Parathyroid adenoma (tissue), 2 donors: ENCODE data around the gene MOGAT3.

Experiments
- H2AFZ ChIP-seq: fragments of 300-600 bp; sonication (generic); one replicate; pipeline ENCODE4 v1.7.0; 2017; ENCODE audit warnings: antibody characterized with exemption, mild to moderate bottlenecking
- H3K27ac ChIP-seq: fragments of 300-600 bp; sonication (generic); one replicate; pipeline ENCODE4 v1.7.0; 2017
- H3K27me3 ChIP-seq: fragments of 300-600 bp; sonication (generic); one replicate; pipeline ENCODE4 v1.7.0; 2017; ENCODE audit warnings: low read length; ENCODE audit not compliant: control insufficient read depth, insufficient read depth
- H3K36me3 ChIP-seq: fragments of 300-600 bp; sonication (generic); one replicate; pipeline ENCODE4 v1.7.0; 2017; ENCODE audit warnings: low read length; ENCODE audit not compliant: control insufficient read depth, insufficient read depth
- H3K4me1 ChIP-seq: fragments of 300-600 bp; sonication (generic); one replicate; pipeline ENCODE4 v1.7.0; 2017; ENCODE audit warnings: control low read depth
- H3K4me2 ChIP-seq: fragments of 300-600 bp; sonication (generic); one replicate; pipeline ENCODE4 v1.7.0; 2017; ENCODE audit warnings: low read length
- H3K4me3 ChIP-seq: fragments of 300-600 bp; sonication (generic); one replicate; pipeline ENCODE4 v1.7.0; 2017; ENCODE audit warnings: low read depth, low read length
- H3K79me2 ChIP-seq: fragments of 300-600 bp; sonication (generic); one replicate; pipeline ENCODE4 v1.7.0; 2017; ENCODE audit warnings: control low read depth
- H3K9ac ChIP-seq: fragments of 300-600 bp; sonication (generic); one replicate; pipeline ENCODE4 v1.7.0; 2017; ENCODE audit warnings: mild to moderate bottlenecking
- H3K9me3 ChIP-seq: fragments of 300-600 bp; sonication (generic); one replicate; pipeline ENCODE4 v1.7.0; 2017; ENCODE audit warnings: low read length; ENCODE audit not compliant: control insufficient read depth
- CTCF ChIP-seq: fragments of 300-600 bp; sonication (generic); IDR thresholded peaks from one replicate; pipeline ENCODE4 v1.7.0; 2017; ENCODE audit warnings: antibody characterized with exemption, mild to moderate bottlenecking
- donor health status: primary hyperparathyroidism.

MOGAT3 gene

DNA sequence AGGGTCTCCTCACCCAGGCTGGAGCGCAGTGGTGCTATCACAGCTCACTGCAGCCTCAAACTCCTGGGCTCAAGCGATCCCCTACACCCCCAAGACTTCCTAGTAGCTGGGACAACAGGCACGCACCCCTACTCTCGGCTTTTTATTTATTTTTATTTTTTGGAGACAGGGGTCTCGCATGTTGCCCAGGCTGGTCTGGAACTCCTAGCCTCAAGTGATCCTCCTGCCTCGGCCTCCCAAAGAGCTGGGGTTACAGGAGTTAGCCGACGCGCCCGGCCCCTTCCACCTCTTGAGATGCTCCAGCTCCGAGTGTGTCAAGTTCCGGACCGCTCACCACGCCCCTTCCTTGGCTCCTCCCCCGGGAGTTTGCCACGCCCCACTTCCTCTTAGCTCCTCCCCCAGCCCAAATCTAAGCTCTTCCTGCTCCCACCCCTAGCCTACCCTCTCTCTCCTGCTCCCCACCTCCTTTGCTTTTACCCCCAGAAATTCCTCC, 27.0 kb downstream of the MOGAT3 start:
- Histone ChIP-seq H3K27me3 (peaks cover 34% of the 10 kb centered on the region), H3K36me3 (no peaks in the 10 kb centered on the region), H3K4me2 (no peak overlapping the region), H3K4me3 (no peak overlapping the region), H3K9ac (no peak overlapping the region), H3K4me1 (peaks cover 12% of the 10 kb centered on the region), H3K9me3 (no peaks in the 10 kb centered on the region), H3K27ac (no peak overlapping the region), H2AFZ (peak overlapping the region; percentile 36), H3K79me2 (no peaks in the 10 kb centered on the region)
- no peak for TF ChIP-seq CTCF

DNA sequence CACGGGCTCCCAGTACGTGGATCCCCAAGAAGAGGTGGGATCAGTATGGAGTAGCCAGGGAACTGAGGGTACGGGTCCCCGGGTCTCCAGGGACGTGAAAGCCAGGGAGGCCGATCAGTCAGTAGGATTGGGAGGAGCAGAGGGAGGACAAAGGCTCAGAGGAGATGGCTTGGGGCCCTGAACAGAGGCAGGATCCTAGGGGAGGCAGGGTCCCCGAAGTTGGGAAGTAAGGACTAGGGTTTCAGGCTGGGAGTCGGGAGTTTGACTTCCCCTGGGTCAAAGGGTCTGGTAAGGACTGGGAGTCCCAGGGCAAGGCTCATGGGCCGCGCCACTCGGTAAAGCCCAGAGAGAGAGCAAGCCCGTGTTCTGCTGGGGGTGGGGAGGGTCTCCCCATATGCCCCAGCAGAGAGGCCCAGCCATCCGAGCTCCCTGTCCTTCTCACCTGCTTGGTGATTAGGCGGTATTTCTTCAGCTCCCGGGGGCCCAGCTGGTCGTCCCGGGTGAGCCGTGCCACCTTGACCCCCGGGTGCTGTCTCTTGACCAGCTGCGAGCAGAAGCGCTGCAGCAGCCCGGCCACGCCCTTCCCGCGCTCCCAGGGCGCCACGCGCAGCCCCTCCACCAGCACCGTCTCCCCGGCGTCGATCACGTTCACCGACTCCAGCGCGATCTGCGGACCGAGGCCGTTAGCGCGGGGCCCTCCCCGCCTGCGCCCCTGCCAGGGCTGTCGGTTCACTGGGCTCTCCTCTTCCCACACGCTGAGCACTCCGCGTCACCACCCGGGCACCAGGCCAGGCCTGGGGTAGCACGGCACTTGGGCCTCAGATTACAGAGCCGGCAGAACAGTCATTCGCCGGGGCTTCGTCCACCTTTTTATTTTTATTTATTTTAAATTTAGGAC, 27.7 kb downstream of the MOGAT3 start:
- Histone ChIP-seq H3K9ac (no peak overlapping the region), H3K4me3 (no peak overlapping the region)

DNA sequence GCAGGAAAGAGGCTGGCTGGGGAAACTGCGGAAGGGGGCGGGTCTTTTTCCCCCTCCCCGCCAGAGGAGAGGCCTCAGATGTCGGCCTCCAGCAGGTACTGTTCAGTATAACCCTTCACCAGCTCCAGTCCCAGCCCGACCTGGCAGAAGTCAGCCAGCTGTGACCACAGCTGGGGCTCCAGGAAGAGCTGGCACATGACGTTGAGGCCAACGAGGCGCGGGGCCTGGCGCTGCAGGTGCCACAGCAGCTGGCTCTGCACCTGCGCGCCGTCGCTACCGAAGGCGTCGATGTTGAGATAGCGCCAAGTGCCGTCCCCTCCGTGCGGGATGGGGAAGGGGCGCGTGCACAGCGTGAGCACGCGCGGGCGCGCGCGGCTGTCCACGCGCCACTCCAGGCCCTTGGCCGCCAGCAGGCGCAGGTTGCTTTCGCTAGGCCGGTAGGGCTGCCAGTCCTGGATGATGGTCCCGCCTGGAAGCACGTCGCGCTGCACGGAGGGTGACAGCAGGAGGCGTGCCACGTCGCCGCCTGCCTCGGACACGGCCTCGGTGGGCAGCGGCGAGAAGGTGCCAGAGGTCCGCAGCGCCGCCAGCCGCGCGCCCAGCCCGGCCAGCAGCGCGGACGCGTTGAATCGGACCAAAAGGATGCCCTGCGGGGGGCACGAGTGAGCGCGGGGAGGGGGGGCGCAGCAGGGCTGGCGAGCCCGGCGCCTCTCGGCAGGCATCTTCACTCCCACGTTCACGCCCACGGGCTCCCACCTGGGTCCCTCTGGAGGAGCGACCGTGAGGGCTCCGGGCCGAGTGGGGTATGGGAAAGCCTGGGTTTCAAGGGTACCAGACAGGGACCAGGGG, 28.6 kb downstream of the MOGAT3 start:
- H3K27me3 ChIP-seq: peaks cover 34% of the 10 kb centered on the region
- no peaks in the 10 kb centered on the region for H3K36me3 ChIP-seq
- peak overlapping the region; percentile 33 for H3K4me2 ChIP-seq
- no peak overlapping the region for H3K9ac ChIP-seq
- no peak overlapping the region for H3K27ac ChIP-seq
- no peak for TF ChIP-seq CTCF
- no peaks in the 10 kb centered on the region for H3K79me2 ChIP-seq
- no peak overlapping the region for H3K4me3 ChIP-seq
- H3K9me3 ChIP-seq: no peaks in the 10 kb centered on the region
- peak overlapping the region; percentile 13 for H2AFZ ChIP-seq
- H3K4me1 ChIP-seq: peaks cover 12% of the 10 kb centered on the region

More for the DNA sequence above, 27.7 kb downstream of the MOGAT3 start:
- Histone ChIP-seq H3K79me2 (no peaks in the 10 kb centered on the region), H3K4me2 (peak overlapping the region; percentile 18), H3K9me3 (no peaks in the 10 kb centered on the region), H2AFZ (peak overlapping the region; percentile 36), H3K27me3 (peaks cover 34% of the 10 kb centered on the region), H3K36me3 (no peaks in the 10 kb centered on the region), H3K4me1 (peaks cover 12% of the 10 kb centered on the region), H3K27ac (no peak overlapping the region)
- no peak for TF ChIP-seq CTCF

DNA sequence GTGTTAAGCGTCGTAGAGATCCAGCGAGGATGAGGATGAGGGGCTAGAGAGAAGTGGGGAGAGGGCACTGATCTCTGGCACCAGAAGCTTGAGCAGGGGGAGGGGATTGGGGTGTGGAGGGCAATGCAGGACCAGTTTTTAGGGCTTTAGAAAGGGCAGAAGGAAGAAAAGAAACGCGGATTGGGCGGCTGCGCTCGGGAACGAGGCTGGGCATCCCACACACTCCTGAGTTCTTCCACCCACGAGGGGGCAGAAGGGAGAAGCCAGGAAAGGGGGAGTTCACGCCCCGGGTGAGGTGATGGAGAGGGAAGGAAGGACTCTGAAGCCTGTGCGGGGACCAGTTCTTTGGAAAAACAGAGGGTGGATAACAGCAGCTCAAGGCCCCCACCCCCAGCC, 29.4 kb downstream of the MOGAT3 start:
- Histone ChIP-seq H3K27ac (no peak overlapping the region), H3K4me3 (no peak overlapping the region), H3K9ac (no peak overlapping the region), H3K4me1 (peaks cover 12% of the 10 kb centered on the region), H3K4me2 (no peak overlapping the region), H3K9me3 (no peaks in the 10 kb centered on the region), H2AFZ (no peak overlapping the region), H3K79me2 (no peaks in the 10 kb centered on the region), H3K36me3 (no peaks in the 10 kb centered on the region), H3K27me3 (peaks cover 34% of the 10 kb centered on the region)
- peak; percentile 10 for TF ChIP-seq CTCF
